NCI-H2227 (cell line): ENCODE measurements around the gene NOL3.
A peak's percentile ranks its signal among the peaks of the same experiment; 100 is the strongest.

Experiments
- DNase-seq: peaks from one replicate; lab custom pipeline; 2025; ENCODE audit not compliant: unreplicated experiment; lab: John Stamatoyannopoulos, UW

The NOL3 gene

GRCh38 chr16:67154578-67155294 lies 15.6 kb upstream of the NOL3 start:
- peak; percentile 14 for DNase-seq

GRCh38 chr16:67155295-67156142 lies 14.8 kb upstream of the NOL3 start:
- peak; percentile 86 for DNase-seq

- no peak for DNase-seq
Observed at GRCh38 chr16:67156143-67156844, 14.0 kb upstream of the NOL3 start.

GRCh38 chr16:67157106-67157748 lies 13.1 kb upstream of the NOL3 start:
- DNase-seq: no peak

- DNase-seq: no peak
Observed at GRCh38 chr16:67157892-67158635, 12.3 kb upstream of the NOL3 start.

GRCh38 chr16:67158637-67159600 lies 11.4 kb upstream of the NOL3 start:
- DNase-seq: peak; percentile 61

GRCh38 chr16:67161595-67162058 lies 8.7 kb upstream of the NOL3 start:
- DNase-seq: no peak

- DNase-seq: no peak
Observed at GRCh38 chr16:67162506-67163163, 7.7 kb upstream of the NOL3 start.

- DNase-seq: peak; percentile 46
Observed at GRCh38 chr16:67163164-67163998, 7.0 kb upstream of the NOL3 start.

- no peak for DNase-seq
Observed at GRCh38 chr16:67163999-67164558, 6.3 kb upstream of the NOL3 start.

- no peak for DNase-seq
Observed at GRCh38 chr16:67164599-67165061, 5.7 kb upstream of the NOL3 start, which contains the start of gene HSF4. TSS of gene HSF4 (plus strand) at chr16:67164745. CDS start at chr16:67164812, 67 bp downstream.

GRCh38 chr16:67165121-67166078 lies 4.9 kb upstream of the NOL3 start:
- no peak for DNase-seq

GRCh38 chr16:67166110-67166547 lies 4.2 kb upstream of the NOL3 start:
- DNase-seq: no peak

GRCh38 chr16:67166598-67167168 lies 3.7 kb upstream of the NOL3 start:
- DNase-seq: no peak

GRCh38 chr16:67167588-67167987 lies 2.8 kb upstream of the NOL3 start:
- no peak for DNase-seq

- DNase-seq: no peak
Observed at GRCh38 chr16:67169011-67169451, 1.3 kb upstream of the NOL3 start.
